ENCODE data around the gene MCTP2. TPM values are rescaled to one million over a fixed set of nuclear protein-coding genes. Genes with fewer than 3 reads are reported as not detected.

The MCTP2 gene
- total RNA-seq, 1 experiment from 2014 or later = 1.3 TPM

DNA sequence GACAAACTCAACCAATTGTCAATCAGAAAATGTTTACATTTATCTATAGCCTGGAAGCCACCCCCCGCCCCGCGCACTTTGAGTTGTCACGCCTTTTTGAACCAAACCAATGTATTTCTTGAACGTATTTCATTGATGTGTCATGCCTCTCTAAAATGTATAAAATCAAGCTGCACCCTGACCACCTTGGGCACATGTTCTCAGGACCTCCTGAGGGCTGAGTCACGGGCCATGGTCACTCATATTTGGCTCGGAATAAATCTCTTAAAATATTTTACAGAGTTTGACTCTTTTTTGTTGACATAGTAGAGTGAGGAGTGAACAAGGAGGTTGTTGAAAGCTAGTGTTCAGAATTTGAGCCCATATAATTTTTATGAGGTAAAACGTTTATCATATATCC, 6.5 kb downstream of the MCTP2 start:
- Histone ChIP-seq H2AK5ac (ENCODE audit: insufficient read length, low read length) (no peak overlapping the region), H3K9ac (ENCODE audit: extremely low read depth, insufficient read length, low read length) (no peak overlapping the region)

More for the DNA sequence above, 6.5 kb downstream of the MCTP2 start:
- H3K79me2 ChIP-seq (ENCODE audit: insufficient read depth, low read length) = no peaks in the 10 kb centered on the region
- H3K23ac ChIP-seq (ENCODE audit: insufficient read length, low read depth, low read length) = no peak overlapping the region
- no peaks in the 10 kb centered on the region for H4K20me1 ChIP-seq (ENCODE audit: control insufficient read depth, insufficient read depth, insufficient read length)
- no peak overlapping the region for H4K5ac ChIP-seq (ENCODE audit: insufficient read length, low read depth, low read length)
- no peak for DNase-seq
- H2BK15ac ChIP-seq (ENCODE audit: low read depth, low read length) = no peak overlapping the region
- H3K23me2 ChIP-seq (ENCODE audit: insufficient read length, low read depth, low read length, poor library complexity, severe bottlenecking) = no peaks in the 10 kb centered on the region
- H3K4me1 ChIP-seq (ENCODE audit: insufficient read depth, low read length) = no peaks in the 10 kb centered on the region; the same call in 1 of the 2 replicates
- no peak overlapping the region for H3K4ac ChIP-seq (ENCODE audit: low read depth, low read length)
- TF ChIP-seq CTCF (conservative IDR thresholded peaks at IDR 0.05) = no peak
- Mint-ChIP-seq H3K4me3 (no peak overlapping the region), H3K36me3 (ENCODE audit: insufficient read depth in 1 of 3, low read depth in 3 of 3) (no peaks in the 10 kb centered on the region), H3K4me1 (peaks cover 3% of the 10 kb centered on the region in 2 experiments; a peak in 3 of 4 replicates), H3K9me3 (no peaks in the 10 kb centered on the region), H3K27ac (no peak overlapping the region), H3K27me3 (ENCODE audit: low read depth) (peaks cover 14% of the 10 kb centered on the region)
- no peak overlapping the region for H2BK20ac ChIP-seq (ENCODE audit: low read depth, low read length, poor library complexity, severe bottlenecking)
- no peaks in the 10 kb centered on the region for H3K79me1 ChIP-seq (ENCODE audit: insufficient read depth, low read depth, low read length, poor library complexity, severe bottlenecking)
- H3K27me3 ChIP-seq (ENCODE audit: insufficient read depth, low read length) = no peaks in the 10 kb centered on the region
- no peak overlapping the region for H2BK120ac ChIP-seq (ENCODE audit: low read depth, low read length, poor library complexity, severe bottlenecking)
- no peak overlapping the region for H3T11ph ChIP-seq (ENCODE audit: low read length)
- H4K91ac ChIP-seq (ENCODE audit: insufficient read length, low read depth, low read length) = no peak overlapping the region
- no peak overlapping the region for H3K4me2 ChIP-seq (ENCODE audit: insufficient read depth, insufficient read length, low read length)
- no CpG with 5 or more reads among the region's 8 CpGs for WGBS (ENCODE audit: extremely low coverage, insufficient read length, low lambda C conversion rate)
- no peak overlapping the region for H4K8ac ChIP-seq (replicated peaks; ENCODE audit: insufficient read length, low read depth, low read length)
- no peak overlapping the region for H3K56ac ChIP-seq (ENCODE audit: insufficient read length, low read depth, low read length)
- H3K9me3 ChIP-seq (ENCODE audit: control insufficient read depth, low read depth, low read length) = no peaks in the 10 kb centered on the region
- H3K18ac ChIP-seq (ENCODE audit: insufficient read length, low read depth, low read length) = no peak overlapping the region
- no peak overlapping the region for H2BK5ac ChIP-seq (ENCODE audit: insufficient read length, low read length)
- no peak overlapping the region for H3K14ac ChIP-seq (ENCODE audit: insufficient read depth, low read length)
- no peak overlapping the region for H3K27ac ChIP-seq (ENCODE audit: insufficient read length, low read depth, low read length)
- no peak overlapping the region for H2BK12ac ChIP-seq (ENCODE audit: insufficient read length, low read depth, low read length)
- H2AFZ ChIP-seq (ENCODE audit: low read length) = no peak overlapping the region

Data from H9 (cell line).